ENCODE measurements around the gene IPPK.

The IPPK gene

DNA sequence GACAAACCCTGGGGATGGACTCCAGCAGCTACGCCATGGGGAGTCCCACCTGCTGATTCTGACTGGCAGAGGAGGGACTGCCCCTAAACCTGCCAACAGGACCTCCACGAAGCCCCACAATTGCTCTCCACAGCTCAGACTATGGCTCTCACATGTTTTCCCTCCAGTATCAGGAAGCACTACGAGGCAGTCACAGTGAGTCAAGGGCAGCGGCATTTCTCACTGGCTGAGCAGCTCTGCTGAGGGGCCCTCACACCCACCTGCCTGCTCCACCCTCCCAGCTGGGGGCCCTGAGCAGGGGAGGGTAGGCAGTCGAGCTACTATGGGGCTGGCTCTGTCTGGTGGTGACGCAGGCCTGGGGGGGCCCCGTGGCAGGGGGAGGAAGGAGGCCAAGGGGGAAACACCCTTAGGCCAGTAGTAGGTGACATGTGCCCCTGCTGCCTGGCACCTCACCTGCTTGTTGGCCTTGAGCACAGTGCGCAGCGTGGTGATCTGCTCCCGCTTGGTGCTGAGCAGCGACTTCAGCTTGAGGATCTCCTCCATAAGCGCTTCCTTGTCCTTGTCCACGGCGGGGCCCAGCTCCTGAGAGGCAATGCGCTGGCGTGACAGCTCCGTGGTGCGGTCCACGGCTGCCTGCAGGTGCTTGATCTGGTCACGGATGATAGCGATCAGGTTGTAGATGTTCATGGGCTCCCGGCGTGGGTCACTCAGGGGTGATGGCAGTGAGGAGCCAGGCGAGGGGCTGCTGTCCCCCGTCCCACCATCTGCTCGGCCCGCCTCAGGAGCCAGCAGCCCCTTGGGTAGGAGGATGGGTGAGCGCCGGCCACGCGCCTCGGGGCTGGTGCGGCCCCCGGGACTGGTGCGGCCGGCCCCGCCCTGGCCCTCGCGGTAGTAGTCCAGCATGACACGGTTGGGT, 48.4 kb upstream of the IPPK start:
- no peaks in the 10 kb centered on the region for H3K4me1 ChIP-seq (ENCODE audit: control insufficient read depth, insufficient read depth, low read length)
- POLR2A ChIA-PET, result interaction anchor here (0.8 to 0.9 kb wide), 2 partner anchors 9 to 46 kb away, joined by 3 read pairs; partner anchors contain the start of gene BICD2
- TF ChIP-seq HOXC10 (CRISPR knock-in tag; IDR thresholded peaks at IDR 0.05), result no peak
- TF ChIP-seq ZNF747 (tag by site-specific recombination; IDR thresholded peaks at IDR 0.05), result no peak
- TF ChIP-seq ZNF707 (tag by site-specific recombination; IDR thresholded peaks at IDR 0.05), result no peak
- peak; percentile 45 for TF ChIP-seq ZIC2 (tag by site-specific recombination; IDR thresholded peaks at IDR 0.05)
- no peak for TF ChIP-seq ZBTB49 (tag by site-specific recombination; IDR thresholded peaks at IDR 0.05; ENCODE audit: low read depth)
- TF ChIP-seq KLF1 (tag by site-specific recombination; IDR thresholded peaks at IDR 0.05), result peak; percentile 30; the same call in 1 of the 2 replicates
- TF ChIP-seq SCRT2 (tag by site-specific recombination; IDR thresholded peaks at IDR 0.05), result no peak
- peak; percentile 76 for TF ChIP-seq GLIS1 (tag by site-specific recombination; IDR thresholded peaks at IDR 0.05)
- no peak for TF ChIP-seq ZNF571 (tag by site-specific recombination; IDR thresholded peaks at IDR 0.05)
- no peak for TF ChIP-seq ZNF792 (tag by site-specific recombination; IDR thresholded peaks at IDR 0.05)
- no peak for TF ChIP-seq ZNF266 (tag by site-specific recombination; IDR thresholded peaks at IDR 0.05; ENCODE audit: low read depth)
- TF ChIP-seq, protein P1, sequence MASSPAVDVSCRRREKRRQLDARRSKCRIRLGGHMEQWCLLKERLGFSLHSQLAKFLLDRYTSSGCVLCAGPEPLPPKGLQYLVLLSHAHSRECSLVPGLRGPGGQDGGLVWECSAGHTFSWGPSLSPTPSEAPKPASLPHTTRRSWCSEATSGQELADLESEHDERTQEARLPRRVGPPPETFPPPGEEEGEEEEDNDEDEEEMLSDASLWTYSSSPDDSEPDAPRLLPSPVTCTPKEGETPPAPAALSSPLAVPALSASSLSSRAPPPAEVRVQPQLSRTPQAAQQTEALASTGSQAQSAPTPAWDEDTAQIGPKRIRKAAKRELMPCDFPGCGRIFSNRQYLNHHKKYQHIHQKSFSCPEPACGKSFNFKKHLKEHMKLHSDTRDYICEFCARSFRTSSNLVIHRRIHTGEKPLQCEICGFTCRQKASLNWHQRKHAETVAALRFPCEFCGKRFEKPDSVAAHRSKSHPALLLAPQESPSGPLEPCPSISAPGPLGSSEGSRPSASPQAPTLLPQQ (tag by site-specific recombination; IDR thresholded peaks at IDR 0.05), result no peak
- CTCF ChIA-PET, result interaction anchor here (0.5 to 9.7 kb wide), 8 partner anchors 11 to 368 kb away, joined by 3 to 150 read pairs (median 4); no protein-coding TSS in a partner anchor
- no peak overlapping the region for H3K4me3 ChIP-seq (ENCODE audit: low read depth, low read length)
- peaks cover 0 to 99% of the 10 kb centered on the region in 2 experiments; a peak in 1 of 3 replicates for H3K36me3 ChIP-seq (ENCODE audit: control insufficient read depth in 2 of 2, insufficient read depth in 1 of 2, low read length in 2 of 2)
- no peak overlapping the region for H3K27ac ChIP-seq (ENCODE audit: extremely low read depth, low read depth, low read length)
- H3K9me3 ChIP-seq (ENCODE audit: control insufficient read depth, insufficient read depth, low read depth, low read length), result no peaks in the 10 kb centered on the region

GRCh38 chr9:92717201-92718085, 47.5 kb upstream of the IPPK start:
- peaks cover 0 to 98% of the 10 kb centered on the region in 2 experiments; a peak in 1 of 3 replicates for H3K36me3 ChIP-seq (ENCODE audit: control insufficient read depth in 2 of 2, insufficient read depth in 1 of 2, low read length in 2 of 2)
- ChIA-PET POLR2A (interaction anchor here (0.5 to 0.9 kb wide), 3 partner anchors 10 to 47 kb away, joined by 3 to 4 read pairs (median 3); partner anchors contain the start of gene BICD2), CTCF (interaction anchor here (0.5 to 9.7 kb wide), 18 partner anchors 11 to 1787 kb away, joined by 3 to 150 read pairs (median 4); no protein-coding TSS in a partner anchor)
- no peaks in the 10 kb centered on the region for H3K4me1 ChIP-seq (ENCODE audit: control insufficient read depth, insufficient read depth, low read length)
- no peak overlapping the region for H3K4me3 ChIP-seq (ENCODE audit: low read depth, low read length)
- no peaks in the 10 kb centered on the region for H3K9me3 ChIP-seq (ENCODE audit: control insufficient read depth, insufficient read depth, low read depth, low read length)
- H3K27ac ChIP-seq (ENCODE audit: extremely low read depth, low read depth, low read length), result no peak overlapping the region
- no peak for TF ChIP-seq ZNF571 (tag by site-specific recombination; IDR thresholded peaks at IDR 0.05)
- TF ChIP-seq ZBTB10 (tag by site-specific recombination; IDR thresholded peaks at IDR 0.05), result no peak
- TF ChIP-seq ZNF280C (tag by site-specific recombination; IDR thresholded peaks at IDR 0.05), result no peak
- TF ChIP-seq ZNF48 (tag by site-specific recombination; IDR thresholded peaks at IDR 0.05), result no peak
- no peak for TF ChIP-seq ZNF664 (tag by site-specific recombination; IDR thresholded peaks at IDR 0.05)
- TF ChIP-seq ZNF398 (tag by site-specific recombination; IDR thresholded peaks at IDR 0.05), result no peak
- no peak for TF ChIP-seq ZNF76 (tag by site-specific recombination; IDR thresholded peaks at IDR 0.05; ENCODE audit: borderline replicate concordance, low read depth)
- TF ChIP-seq ZNF623 (tag by site-specific recombination; IDR thresholded peaks at IDR 0.05), result no peak
- TF ChIP-seq ZNF391 (tag by site-specific recombination; IDR thresholded peaks at IDR 0.05; ENCODE audit: borderline replicate concordance, low read depth), result no peak
- no peak for TF ChIP-seq BCL11B (tag by site-specific recombination; IDR thresholded peaks at IDR 0.05; ENCODE audit: low read depth)

Data from HEK293 (cell line).